Stimulated activated CD4-positive, alpha-beta T cell treated with anti-CD3 and anti-CD28 coated beads, Interleukin-1b, Interleukin-23, amount 100 ng/mL, for 24 hours (primary cell): ENCODE measurements around the gene TFDP3.

ENCODE experiments used
- DNase-seq, 4 experiments: peaks; one replicate each; pipeline ENCODE4 v3.0.0-alpha.2; 2020; ENCODE audit warnings: low read depth in 4 of 4, low spot score in 1 of 4

TFDP3 gene

GRCh38 chrX:133188631-133189030 is 29.5 kb downstream of the TFDP3 start:
- no peak for DNase-seq

GRCh38 chrX:133185938-133186337 is 32.2 kb downstream of the TFDP3 start:
- no peak for DNase-seq

- no peak for DNase-seq
Measured at GRCh38 chrX:133185119-133185518, 33.0 kb downstream of the TFDP3 start.

- no peak for DNase-seq
Measured at GRCh38 chrX:133183806-133184205, 34.3 kb downstream of the TFDP3 start.

- DNase-seq = no peak
Measured at GRCh38 chrX:133179500-133179899, 38.7 kb downstream of the TFDP3 start.

GRCh38 chrX:133177202-133177601 is 41.0 kb downstream of the TFDP3 start:
- no peak for DNase-seq

GRCh38 chrX:133175605-133176004 is 42.5 kb downstream of the TFDP3 start:
- DNase-seq = no peak

- DNase-seq = no peak
Measured at GRCh38 chrX:133175162-133175561, 43.0 kb downstream of the TFDP3 start.

GRCh38 chrX:133171962-133172708 is 46.0 kb downstream of the TFDP3 start:
- no peak for DNase-seq
